AG08396 (cell line): ENCODE results near the gene ZDHHC3.

ENCODE experiments used
- DNase-seq: peaks from one replicate; pipeline ENCODE4 v3.0.0; 2012; ENCODE audit warnings: low spot score, mixed read lengths

The ZDHHC3 gene

DNA sequence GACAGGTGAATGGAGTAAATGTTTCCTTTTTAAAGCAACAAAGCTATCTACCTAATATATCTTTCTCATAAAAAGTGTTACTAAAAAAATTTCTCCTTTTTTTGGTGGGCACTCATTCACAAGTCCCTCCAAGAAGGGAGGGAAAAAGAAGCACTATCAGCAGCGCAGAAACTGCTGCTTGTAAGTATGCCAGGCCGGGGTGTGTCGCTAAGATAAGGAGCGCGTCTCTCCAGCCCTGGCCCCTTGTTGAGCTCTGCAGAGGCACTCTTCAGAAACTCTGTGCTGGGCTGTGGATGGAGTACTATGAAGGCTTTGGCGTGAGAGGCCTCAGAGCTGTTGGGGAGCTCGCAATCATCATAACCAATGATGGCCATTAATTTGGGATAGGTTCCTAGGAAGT lies 49.1 kb downstream of the ZDHHC3 start:
- DNase-seq: no peak

DNA sequence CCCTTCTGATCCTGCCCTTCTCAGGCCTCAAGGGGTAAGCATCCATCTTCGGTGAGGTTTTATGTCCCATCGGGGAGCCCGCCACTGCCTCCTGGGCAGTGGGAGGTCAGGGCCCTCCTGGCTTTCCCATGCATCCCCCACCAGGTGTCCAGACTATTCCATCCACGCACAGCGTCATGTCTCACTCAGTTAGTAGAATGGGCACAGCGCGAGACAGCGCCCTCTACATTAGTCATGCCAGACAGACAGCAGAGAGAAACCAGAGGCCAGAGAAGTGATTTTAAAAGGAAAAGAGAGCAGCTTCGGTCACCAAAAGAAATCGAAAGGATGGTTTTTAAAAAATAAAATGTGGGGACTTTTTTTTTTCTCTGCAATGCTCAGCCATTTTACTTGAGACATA lies 49.8 kb downstream of the ZDHHC3 start:
- DNase-seq: no peak

GRCh38 chr3:44924457-44925084 lies 51.4 kb downstream of the ZDHHC3 start:
- no peak for DNase-seq

- peak; percentile 45 for DNase-seq
Measured at GRCh38 chr3:44923632-44924456, 52.1 kb downstream of the ZDHHC3 start.

- no peak for DNase-seq
Measured at GRCh38 chr3:44920081-44920480, 55.9 kb downstream of the ZDHHC3 start.

DNA sequence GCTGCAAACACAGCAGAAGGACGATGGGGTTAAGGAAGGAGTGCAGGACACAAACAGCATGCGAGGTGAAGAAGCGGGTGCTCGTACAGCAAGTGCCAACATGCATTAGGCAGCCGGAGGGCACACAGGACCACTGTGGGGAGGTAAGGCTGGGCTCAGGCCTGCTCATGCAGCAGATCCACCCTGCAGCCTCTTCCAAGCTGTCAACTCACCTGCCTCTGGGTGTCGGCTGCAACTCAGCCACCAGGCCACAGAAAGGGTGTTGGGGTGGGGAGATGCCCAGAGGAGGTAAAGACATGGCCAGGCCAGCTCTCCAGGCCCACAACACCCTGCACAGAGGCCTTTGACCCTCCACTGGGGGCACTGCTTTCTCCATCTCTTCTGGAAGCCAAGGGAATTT lies 57.4 kb downstream of the ZDHHC3 start:
- no peak for DNase-seq

- no peak for DNase-seq
Measured at GRCh38 chr3:44918087-44918486, 57.9 kb downstream of the ZDHHC3 start.

GRCh38 chr3:44915702-44916438 lies 60.1 kb downstream of the ZDHHC3 start:
- DNase-seq: peak; percentile 45

GRCh38 chr3:44914936-44915335 lies 61.0 kb downstream of the ZDHHC3 start:
- DNase-seq: peak; percentile 35

DNA sequence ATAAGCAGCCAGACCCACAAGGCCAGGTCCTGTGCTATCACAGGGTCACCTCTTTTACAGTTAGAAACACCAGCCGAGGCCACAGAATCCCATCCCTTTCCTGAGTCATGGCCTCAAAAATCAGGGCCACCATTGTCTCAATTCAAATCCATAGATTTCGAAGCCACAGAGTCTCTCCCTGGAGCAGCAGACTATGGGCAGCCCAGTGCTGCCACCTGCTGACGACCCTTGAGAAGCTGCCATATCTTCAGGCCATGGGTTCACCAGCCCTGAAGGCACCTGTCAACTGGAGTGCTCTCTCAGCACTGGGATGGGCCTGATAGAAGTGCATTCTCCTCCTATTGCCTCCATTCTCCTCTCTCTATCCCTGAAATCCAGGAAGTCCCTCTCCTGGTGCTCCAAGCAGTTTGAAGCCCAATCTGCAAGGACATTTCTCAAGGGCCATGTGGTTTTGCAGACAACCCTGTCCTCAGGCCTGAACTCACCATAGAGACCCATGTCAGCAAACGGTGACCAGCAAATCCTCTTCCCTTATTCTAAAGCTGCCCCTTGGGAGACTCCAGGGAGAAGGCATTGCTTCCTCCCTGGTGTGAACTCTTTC lies 62.0 kb downstream of the ZDHHC3 start:
- DNase-seq: peak; percentile 85

DNA sequence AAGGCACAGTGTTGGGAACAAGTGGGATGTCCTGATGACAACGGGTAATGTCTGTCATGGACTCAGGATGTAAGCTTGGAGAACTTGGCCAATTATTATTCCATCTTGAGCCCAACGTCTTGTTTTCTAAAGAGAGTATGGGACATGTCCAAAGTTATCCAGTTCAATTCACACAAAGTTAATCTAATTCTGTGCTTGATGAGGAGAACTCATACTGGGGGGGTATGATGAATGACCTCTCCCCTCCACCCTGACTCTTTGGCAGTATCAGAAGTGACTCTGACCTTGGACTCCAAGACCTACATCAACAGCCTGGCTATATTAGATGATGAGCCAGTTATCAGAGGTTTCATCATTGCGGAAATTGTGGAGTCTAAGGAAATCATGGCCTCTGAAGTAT lies 65.3 kb downstream of the ZDHHC3 start:
- DNase-seq: no peak

GRCh38 chr3:44909063-44909462 lies 66.9 kb downstream of the ZDHHC3 start:
- no peak for DNase-seq

- DNase-seq: no peak
Measured at GRCh38 chr3:44907612-44908011, 68.4 kb downstream of the ZDHHC3 start.

DNA sequence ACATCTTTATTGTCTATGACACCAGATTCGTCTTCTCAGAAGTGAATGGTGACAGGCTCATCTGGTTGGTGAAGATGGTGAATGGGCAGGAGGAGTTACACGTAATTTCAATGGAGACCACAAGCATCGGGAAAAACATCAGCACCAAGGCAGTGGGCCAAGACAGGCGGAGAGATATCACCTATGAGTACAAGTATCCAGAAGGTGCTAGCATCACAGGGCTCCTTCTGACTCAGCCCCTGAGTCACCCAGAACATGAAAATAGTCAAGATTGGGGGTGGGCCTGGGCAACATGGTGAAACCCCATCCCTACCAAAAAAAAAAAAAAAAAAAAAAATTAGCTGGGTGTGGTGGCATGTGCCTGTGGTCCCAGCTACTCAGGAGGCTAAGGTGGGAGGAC lies 69.0 kb downstream of the ZDHHC3 start:
- DNase-seq: no peak

DNA sequence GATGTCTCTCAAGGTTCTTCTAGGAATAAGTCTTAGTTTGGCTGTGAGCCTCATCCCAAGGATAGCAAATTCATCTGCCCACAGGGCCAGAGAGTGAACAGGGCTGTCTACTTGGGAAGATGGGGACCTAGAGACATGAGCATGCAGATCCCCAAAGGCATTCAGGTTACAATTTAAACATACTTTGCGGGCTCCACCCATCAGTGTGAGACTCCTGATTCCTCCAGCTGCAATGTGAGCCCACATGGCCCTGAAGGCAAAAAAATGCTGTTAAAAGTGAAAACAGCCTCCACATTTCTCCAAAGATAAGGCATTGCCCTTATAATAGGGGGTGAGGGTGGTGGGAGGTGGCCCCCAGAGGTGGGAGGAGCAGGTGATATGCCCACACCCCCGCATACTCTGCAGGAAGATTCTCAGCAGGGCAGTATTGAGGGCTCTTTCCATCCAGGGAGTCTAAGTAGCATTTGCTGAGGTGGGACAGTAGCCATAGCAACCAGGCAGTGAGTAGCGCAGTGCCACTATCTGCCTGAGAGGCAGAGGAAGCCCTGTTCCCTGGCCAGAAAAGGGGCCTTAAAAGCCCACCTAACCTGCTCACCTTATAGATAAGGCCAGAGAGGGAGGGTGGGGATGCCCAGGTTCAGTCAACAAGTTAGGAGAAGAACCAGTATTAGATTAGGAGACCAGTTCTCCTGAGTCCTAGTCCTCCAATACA lies 70.4 kb downstream of the ZDHHC3 start:
- DNase-seq: no peak

DNA sequence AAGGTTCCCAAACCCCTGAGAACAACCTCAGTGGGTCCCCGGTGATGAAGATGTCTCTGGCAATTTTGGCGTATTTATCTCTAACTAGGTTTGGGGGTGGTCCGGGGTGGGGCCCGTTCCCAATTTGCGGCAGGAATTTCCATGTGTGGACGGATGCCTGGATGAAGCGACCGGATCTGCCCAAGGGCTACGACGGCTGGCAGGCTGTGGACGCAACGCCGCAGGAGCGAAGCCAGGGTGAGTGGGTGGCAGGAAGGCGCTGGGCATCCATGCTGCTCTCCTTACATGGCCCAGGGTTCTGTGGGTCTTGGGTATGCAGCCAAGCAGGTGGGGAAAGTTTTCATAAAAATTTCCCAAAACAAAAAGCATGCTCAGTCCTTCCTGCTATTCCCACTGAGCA lies 72.2 kb downstream of the ZDHHC3 start:
- DNase-seq: no peak

- DNase-seq: no peak
Measured at GRCh38 chr3:44903314-44903713, 72.7 kb downstream of the ZDHHC3 start.

DNA sequence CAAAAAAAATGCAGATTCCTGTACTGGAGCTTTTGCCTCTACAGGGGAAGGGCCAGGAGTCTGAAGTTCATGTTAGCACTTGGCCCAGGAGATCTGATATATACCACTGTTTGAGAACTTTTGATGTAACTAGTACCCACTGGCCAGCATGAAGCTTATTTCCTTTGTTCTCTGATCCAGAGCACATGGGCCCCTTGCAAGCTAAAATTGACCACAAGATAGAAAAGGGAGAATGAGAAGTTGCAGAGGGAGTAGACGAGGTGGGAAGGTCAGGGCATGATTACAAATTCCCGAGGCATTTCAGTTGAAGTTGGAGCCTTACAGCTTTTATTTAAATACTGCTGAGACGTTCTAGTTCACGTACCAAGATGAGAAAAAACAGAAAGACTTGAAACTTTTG lies 73.3 kb downstream of the ZDHHC3 start:
- no peak for DNase-seq

DNA sequence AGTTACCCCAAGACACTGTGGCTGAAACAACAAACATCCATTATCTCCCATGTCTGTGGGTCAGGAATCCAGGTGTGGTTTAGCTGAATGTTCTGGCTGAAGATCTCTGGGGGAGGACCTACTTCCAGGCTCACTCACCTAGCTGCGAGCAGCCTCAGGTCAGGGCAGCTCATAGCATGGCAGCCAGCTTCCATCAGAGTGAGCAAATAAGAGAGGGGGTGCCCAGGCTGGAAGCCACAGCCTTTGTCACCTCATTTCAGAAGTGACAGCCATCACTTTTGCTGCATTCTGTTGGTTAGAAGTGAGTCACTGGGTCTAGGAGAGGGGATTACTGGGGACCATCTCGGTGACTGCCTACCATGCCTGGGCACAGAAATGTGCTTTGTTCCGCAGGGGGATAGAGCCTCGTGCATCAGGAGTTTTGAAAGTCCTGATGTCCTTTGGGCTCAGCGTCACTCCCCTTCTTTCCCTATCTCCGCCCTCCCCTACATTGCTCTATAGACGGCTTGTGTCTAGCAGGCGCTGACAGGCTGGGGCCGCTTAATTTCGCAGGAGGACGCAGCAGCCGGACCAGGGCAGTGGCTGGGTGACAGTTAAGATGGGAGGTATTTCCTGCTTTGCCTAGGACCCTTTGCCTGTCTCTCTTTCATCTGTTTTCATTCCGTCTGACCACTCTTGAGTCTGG lies 76.1 kb downstream of the ZDHHC3 start:
- DNase-seq: no peak

- DNase-seq: no peak
Measured at GRCh38 chr3:44896440-44896839, 79.5 kb downstream of the ZDHHC3 start.

DNA sequence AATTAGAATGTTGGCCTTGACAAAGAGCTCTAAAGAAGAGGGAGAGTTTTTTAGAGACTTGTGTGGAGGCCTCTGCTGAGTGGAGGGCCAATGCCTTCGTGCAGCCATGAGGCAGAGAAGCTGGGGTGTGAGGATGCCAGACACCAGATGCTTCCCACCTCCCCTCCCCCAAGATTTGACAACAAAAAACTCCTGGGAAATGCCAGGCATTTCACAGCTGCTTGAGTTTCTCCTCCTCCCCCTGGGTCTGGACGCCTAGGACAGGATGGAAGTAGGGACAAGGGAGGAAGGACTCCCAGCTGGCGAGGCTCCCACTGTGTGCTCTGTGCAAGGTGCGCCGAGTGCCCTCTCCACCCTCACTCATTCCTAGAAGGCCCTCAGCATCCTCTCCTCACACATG lies 81.5 kb downstream of the ZDHHC3 start:
- no peak for DNase-seq
